ENCODE measurements around the gene RBM43.

The RBM43 gene

DNA sequence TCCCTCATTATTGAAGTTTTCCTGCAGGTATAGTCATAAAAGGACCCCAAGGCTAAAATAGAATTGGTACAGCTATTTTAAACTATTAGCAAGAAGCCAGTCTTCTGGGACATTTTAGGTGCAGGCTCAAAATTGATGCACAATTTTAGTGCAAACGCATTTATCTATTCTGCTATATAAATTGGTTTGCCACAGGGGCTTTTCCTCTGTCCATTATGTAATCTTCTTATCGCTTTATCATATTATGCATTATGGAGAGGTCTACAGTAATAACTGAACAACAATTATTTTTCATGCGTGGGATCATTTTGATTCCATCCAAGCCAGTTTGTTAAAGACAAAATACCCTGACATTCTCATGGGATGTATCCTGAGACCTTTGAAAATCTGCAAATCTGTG, 54.6 kb downstream of the RBM43 start:
- no peaks in the 10 kb centered on the region for H3K9me3 ChIP-seq (ENCODE audit: control insufficient read depth, insufficient read depth, low read depth, low read length)
- H3K27ac ChIP-seq (ENCODE audit: extremely low read depth, low read depth, low read length) = no peak overlapping the region
- 0 out of 2 replicates have a peak, but pooled peaks cover 4% of the 10 kb centered on the region for H3K4me1 ChIP-seq (ENCODE audit: control insufficient read depth, insufficient read depth, low read length)
- ChIA-PET CTCF (interaction anchor here (0.6 kb wide), 1 partner anchor 10 kb away, joined by 3 read pairs; no protein-coding TSS in a partner anchor), POLR2A (no interaction called here)
- H3K4me3 ChIP-seq (ENCODE audit: low read depth, low read length) = no peak overlapping the region
- no peaks in the 10 kb centered on the region for H3K36me3 ChIP-seq (ENCODE audit: control insufficient read depth in 2 of 2, insufficient read depth in 1 of 2, low read length in 2 of 2)
- TF ChIP-seq ZBTB48 (tag by site-specific recombination; IDR thresholded peaks at IDR 0.05) (no peak), ZNF548 (tag by site-specific recombination; IDR thresholded peaks at IDR 0.05) (no peak), ZNF24 (tag by site-specific recombination; IDR thresholded peaks at IDR 0.05) (no peak), ZNF677 (tag by site-specific recombination; IDR thresholded peaks at IDR 0.05) (no peak), KLF8 (tag by site-specific recombination; IDR thresholded peaks at IDR 0.05) (no peak), CTCF (tag by site-specific recombination; IDR thresholded peaks at IDR 0.05) (no peak), ATF2 (tag by site-specific recombination; IDR thresholded peaks at IDR 0.05; ENCODE audit: low read depth) (no peak), ZNF621 (tag by site-specific recombination; IDR thresholded peaks at IDR 0.05) (no peak), ZNF501 (tag by site-specific recombination; IDR thresholded peaks at IDR 0.05) (no peak), ZSCAN30 (tag by site-specific recombination; IDR thresholded peaks at IDR 0.05) (no peak)

- no peak overlapping the region for H3K4me3 ChIP-seq (ENCODE audit: low read depth, low read length)
- 0 out of 2 replicates have a peak, but pooled peaks cover 4% of the 10 kb centered on the region for H3K4me1 ChIP-seq (ENCODE audit: control insufficient read depth, insufficient read depth, low read length)
- TF ChIP-seq ZBTB17 (tag by site-specific recombination; IDR thresholded peaks at IDR 0.05) (no peak), PRDM6 (tag by site-specific recombination; IDR thresholded peaks at IDR 0.05) (peak; percentile 61), ZNF768 (tag by site-specific recombination; IDR thresholded peaks at IDR 0.05) (no peak), ZNF626 (tag by site-specific recombination; IDR thresholded peaks at IDR 0.05) (no peak), ZNF670 (tag by site-specific recombination; IDR thresholded peaks at IDR 0.05; ENCODE audit: low read depth) (no peak), FEZF1 (tag by site-specific recombination; IDR thresholded peaks at IDR 0.05) (0 out of 2 replicates have a peak, but pooled peaks have one; percentile 18), ZNF366 (tag by site-specific recombination; conservative IDR thresholded peaks at IDR 0.05) (no peak)
- no peaks in the 10 kb centered on the region for H3K36me3 ChIP-seq (ENCODE audit: control insufficient read depth in 2 of 2, insufficient read depth in 1 of 2, low read length in 2 of 2)
- no peaks in the 10 kb centered on the region for H3K9me3 ChIP-seq (ENCODE audit: control insufficient read depth, insufficient read depth, low read depth, low read length)
- POLR2A ChIA-PET = no interaction called here
- CTCF ChIA-PET = interaction anchor here (0.6 kb wide), 1 partner anchor 10 kb away, joined by 3 read pairs; no protein-coding TSS in a partner anchor
- H3K27ac ChIP-seq (ENCODE audit: extremely low read depth, low read depth, low read length) = no peak overlapping the region
Observed at GRCh38 chr2:151206446-151206968, 55.2 kb downstream of the RBM43 start.

GRCh38 chr2:151205571-151205970, 56.1 kb downstream of the RBM43 start:
- ChIA-PET POLR2A (no interaction called here), CTCF (no interaction called here)
- H3K4me3 ChIP-seq (ENCODE audit: low read depth, low read length) = no peak overlapping the region
- H3K36me3 ChIP-seq (ENCODE audit: control insufficient read depth in 2 of 2, insufficient read depth in 1 of 2, low read length in 2 of 2) = no peaks in the 10 kb centered on the region
- 0 out of 2 replicates have a peak, but pooled peaks cover 4% of the 10 kb centered on the region for H3K4me1 ChIP-seq (ENCODE audit: control insufficient read depth, insufficient read depth, low read length)
- H3K9me3 ChIP-seq (ENCODE audit: control insufficient read depth, insufficient read depth, low read depth, low read length) = no peaks in the 10 kb centered on the region
- no peak overlapping the region for H3K27ac ChIP-seq (ENCODE audit: extremely low read depth, low read depth, low read length)
- TF ChIP-seq ZSCAN30 (tag by site-specific recombination; IDR thresholded peaks at IDR 0.05) (no peak), ZNF514 (tag by site-specific recombination; IDR thresholded peaks at IDR 0.05) (no peak), ZNF639 (tag by site-specific recombination; IDR thresholded peaks at IDR 0.05) (no peak), ZBTB17 (tag by site-specific recombination; IDR thresholded peaks at IDR 0.05) (no peak), ZNF473 (tag by site-specific recombination; IDR thresholded peaks at IDR 0.05) (no peak), ZNF280C (tag by site-specific recombination; IDR thresholded peaks at IDR 0.05) (no peak), ZFP3 (tag by site-specific recombination; IDR thresholded peaks at IDR 0.05; ENCODE audit: low read depth) (no peak)

Measured in HEK293 (cell line).